GM23338 (cell line): ENCODE measurements around the gene CHST4. TPM values are rescaled to one million over a fixed set of nuclear protein-coding genes. Genes with fewer than 3 reads are reported as not detected.

Source experiments
- ATAC-seq: fragments of 200-7000 bp; cut with Tn5 transposase; 3 replicates; pipeline ENCODE4 v1.9.1; 2020
- DNase-seq: peaks from one replicate; pipeline ENCODE4 v3.0.0-alpha.2; 2015; ENCODE audit warnings: low spot score
- H2AFZ ChIP-seq: fragments of 200-600 bp; sonication (generic); 2 replicates; pipeline ENCODE4 v1.8.0; 2016; ENCODE audit warnings: antibody characterized with exemption, mild to moderate bottlenecking, moderate library complexity
- H3F3A ChIP-seq: fragments of 200-600 bp; sonication (generic); replicated peaks from 2 replicates; pipeline ENCODE4 v1.8.0; 2017; ENCODE audit warnings: antibody characterized with exemption, mixed run types, low read depth
- H3K27ac ChIP-seq: fragments of 200-600 bp; sonication (generic); 2 replicates; pipeline ENCODE4 v1.6.1; 2016; ENCODE audit warnings: low read depth
- H3K27me3 ChIP-seq: fragments of 200-600 bp; sonication (generic); 2 replicates; pipeline ENCODE4 v1.8.0; 2016; ENCODE audit warnings: mild to moderate bottlenecking, mixed run types, moderate library complexity; ENCODE audit not compliant: insufficient read depth
- H3K36me3 ChIP-seq: fragments of 200-600 bp; sonication (generic); 2 replicates; pipeline ENCODE4 v1.8.0; 2016; ENCODE audit warnings: mild to moderate bottlenecking; ENCODE audit not compliant: insufficient read depth
- H3K4me1 ChIP-seq: fragments of 200-600 bp; sonication (generic); 2 replicates; pipeline ENCODE4 v1.8.0; 2016; ENCODE audit warnings: mild to moderate bottlenecking, moderate library complexity; ENCODE audit not compliant: insufficient read depth
- H3K4me2 ChIP-seq: fragments of 200-600 bp; sonication (generic); 2 replicates; pipeline ENCODE4 v1.7.1; 2017; ENCODE audit warnings: mixed run types
- H3K4me3 ChIP-seq: fragments of 200-600 bp; sonication (generic); 2 replicates; pipeline ENCODE4 v1.6.1; 2016; ENCODE audit warnings: mixed run types
- H3K79me2 ChIP-seq: fragments of 200-600 bp; sonication (generic); replicated peaks from 2 replicates; pipeline ENCODE4 v1.8.0; 2017; ENCODE audit warnings: mild to moderate bottlenecking; ENCODE audit not compliant: insufficient read depth
- H3K9me2 ChIP-seq: fragments of 200-600 bp; sonication (generic); 2 replicates; pipeline ENCODE4 v1.8.0; 2017; ENCODE audit not compliant: insufficient read depth
- H4K20me1 ChIP-seq: fragments of 200-600 bp; sonication (generic); replicated peaks from 2 replicates; pipeline ENCODE4 v1.8.0; 2017; ENCODE audit warnings: mild to moderate bottlenecking; ENCODE audit not compliant: insufficient read depth
- H3K27ac Mint-ChIP-seq: 2 replicates; pipeline ENCODE4 v1.8.0; 2020; ENCODE audit warnings: inconsistent platforms, mild to moderate bottlenecking, moderate library complexity, mixed read lengths
- H3K27me3 Mint-ChIP-seq: 3 replicates; pipeline ENCODE4 v1.8.0; 2022; ENCODE audit warnings: low read depth, mild to moderate bottlenecking, moderate library complexity, mixed read lengths, inconsistent platforms; ENCODE audit not compliant: insufficient read depth, poor library complexity
- H3K36me3 Mint-ChIP-seq: 3 replicates; pipeline ENCODE4 v1.8.0; 2021; ENCODE audit warnings: low read depth, mild to moderate bottlenecking, inconsistent platforms, moderate library complexity, mixed read lengths
- H3K4me1 Mint-ChIP-seq: 3 replicates; pipeline ENCODE4 v1.8.0; 2020; ENCODE audit warnings: mild to moderate bottlenecking, inconsistent platforms, mixed read lengths
- H3K4me3 Mint-ChIP-seq: 3 replicates; pipeline ENCODE4 v1.8.0; 2021; ENCODE audit warnings: moderate library complexity, mild to moderate bottlenecking, inconsistent platforms, mixed read lengths
- H3K9me3 Mint-ChIP-seq: 3 replicates; pipeline ENCODE4 v1.8.0; 2020; ENCODE audit warnings: moderate library complexity, mild to moderate bottlenecking, inconsistent platforms, mixed read lengths
- CREB1 ChIP-seq: fragments of 250-450 bp; sonication (Bioruptor Pico); IDR thresholded peaks from 2 replicates; pipeline ENCODE4 v1.5.0; 2020; ENCODE audit warnings: low read depth, mild to moderate bottlenecking, moderate library complexity
- CTCF ChIP-seq, 2 experiments: fragments of 200-600 bp in 1 of 2; sonication (generic) in 1 of 2; conservative IDR thresholded peaks; 2 replicates each; pipeline versions ENCODE4 v1.5.1 to v1.6.1; 2016 to 2017; ENCODE audit warnings: antibody characterized with exemption in 2 of 2, low read depth in 2 of 2, mild to moderate bottlenecking in 2 of 2, moderate library complexity in 1 of 2
- ETS1 ChIP-seq: IDR thresholded peaks from 2 replicates; pipeline ENCODE4 v1.6.1; 2016; ENCODE audit warnings: antibody characterized with exemption
- EZH2 ChIP-seq: fragments of 200-600 bp; sonication (generic); IDR thresholded peaks from one replicate; pipeline ENCODE4 v1.8.0; 2017; ENCODE audit warnings: antibody characterized with exemption, mild to moderate bottlenecking, low read depth; ENCODE audit not compliant: unreplicated experiment
- EZH2phosphoT487 ChIP-seq: fragments of 200-600 bp; sonication (generic); IDR thresholded peaks from one replicate; pipeline ENCODE4 v1.8.1; 2018; ENCODE audit warnings: antibody characterized with exemption; ENCODE audit not compliant: unreplicated experiment
- JUNB ChIP-seq: IDR thresholded peaks from one replicate; pipeline ENCODE4 v1.6.1; 2016; ENCODE audit warnings: antibody characterized with exemption; ENCODE audit not compliant: unreplicated experiment
- NANOG ChIP-seq: IDR thresholded peaks from 2 replicates; pipeline ENCODE4 v1.6.1; 2016; ENCODE audit warnings: antibody characterized with exemption, borderline replicate concordance
- POLR2AphosphoS5 ChIP-seq: IDR thresholded peaks from 2 replicates; pipeline ENCODE4 v1.6.1; 2016; ENCODE audit warnings: antibody characterized with exemption, low read depth
- STAT1 ChIP-seq: IDR thresholded peaks from one replicate; pipeline ENCODE4 v1.6.1; 2016; ENCODE audit warnings: antibody characterized with exemption; ENCODE audit not compliant: unreplicated experiment
- ZNF114 ChIP-seq: fragments of 250-450 bp; sonication (Bioruptor Pico); IDR thresholded peaks from 2 replicates; pipeline ENCODE4 v1.5.0; 2020; ENCODE audit warnings: mild to moderate bottlenecking, moderate library complexity
- ZNF331 ChIP-seq: fragments of 250-450 bp; sonication (Bioruptor Pico); IDR thresholded peaks from 2 replicates; pipeline ENCODE4 v1.5.0; 2020; ENCODE audit warnings: low read depth, mild to moderate bottlenecking, moderate library complexity
- polyA plus RNA-seq: library from polyadenylated mRNA; unstranded; fragments of >200 nt; fragmentation: Nextera tagmentation; extraction: Ambion mirVana; gene quantifications from 2 replicates; pipeline ENCODE4 v1.2.1, GENCODE V29; 2016
- total RNA-seq: library from RNA; depleted of rRNA; stranded (reverse); fragments of >200 nt; shearing (Covaris generic); gene quantifications from 2 replicates; pipeline ENCODE4 v1.2.3, GENCODE V29; 2014
- TF ChIP-seq, protein P1 (sequence below): IDR thresholded peaks from one replicate; pipeline ENCODE4 v1.6.1; 2018; ENCODE audit warnings: antibody characterized with exemption; ENCODE audit not compliant: unreplicated experiment
- TF ChIP-seq, protein P2 (sequence below): fragments of 250-450 bp; sonication (Bioruptor Pico); IDR thresholded peaks from 2 replicates; pipeline ENCODE4 v1.5.0; 2020; ENCODE audit warnings: mild to moderate bottlenecking, moderate library complexity

The CHST4 gene
- total and polyA plus RNA-seq, 2 experiments from 2014 or later = 5.5 to 17.8 TPM

GRCh38 chr16:71491054-71491453 lies 35.2 kb upstream of the CHST4 start:
- H3K4me1 Mint-ChIP-seq = no peaks in the 10 kb centered on the region
- ATAC-seq = no peak
- TF ChIP-seq NANOG = no peak
- TF ChIP-seq, protein P1, sequence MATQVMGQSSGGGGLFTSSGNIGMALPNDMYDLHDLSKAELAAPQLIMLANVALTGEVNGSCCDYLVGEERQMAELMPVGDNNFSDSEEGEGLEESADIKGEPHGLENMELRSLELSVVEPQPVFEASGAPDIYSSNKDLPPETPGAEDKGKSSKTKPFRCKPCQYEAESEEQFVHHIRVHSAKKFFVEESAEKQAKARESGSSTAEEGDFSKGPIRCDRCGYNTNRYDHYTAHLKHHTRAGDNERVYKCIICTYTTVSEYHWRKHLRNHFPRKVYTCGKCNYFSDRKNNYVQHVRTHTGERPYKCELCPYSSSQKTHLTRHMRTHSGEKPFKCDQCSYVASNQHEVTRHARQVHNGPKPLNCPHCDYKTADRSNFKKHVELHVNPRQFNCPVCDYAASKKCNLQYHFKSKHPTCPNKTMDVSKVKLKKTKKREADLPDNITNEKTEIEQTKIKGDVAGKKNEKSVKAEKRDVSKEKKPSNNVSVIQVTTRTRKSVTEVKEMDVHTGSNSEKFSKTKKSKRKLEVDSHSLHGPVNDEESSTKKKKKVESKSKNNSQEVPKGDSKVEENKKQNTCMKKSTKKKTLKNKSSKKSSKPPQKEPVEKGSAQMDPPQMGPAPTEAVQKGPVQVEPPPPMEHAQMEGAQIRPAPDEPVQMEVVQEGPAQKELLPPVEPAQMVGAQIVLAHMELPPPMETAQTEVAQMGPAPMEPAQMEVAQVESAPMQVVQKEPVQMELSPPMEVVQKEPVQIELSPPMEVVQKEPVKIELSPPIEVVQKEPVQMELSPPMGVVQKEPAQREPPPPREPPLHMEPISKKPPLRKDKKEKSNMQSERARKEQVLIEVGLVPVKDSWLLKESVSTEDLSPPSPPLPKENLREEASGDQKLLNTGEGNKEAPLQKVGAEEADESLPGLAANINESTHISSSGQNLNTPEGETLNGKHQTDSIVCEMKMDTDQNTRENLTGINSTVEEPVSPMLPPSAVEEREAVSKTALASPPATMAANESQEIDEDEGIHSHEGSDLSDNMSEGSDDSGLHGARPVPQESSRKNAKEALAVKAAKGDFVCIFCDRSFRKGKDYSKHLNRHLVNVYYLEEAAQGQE = no peak
- TF ChIP-seq POLR2AphosphoS5 = no peak
- no peak for TF ChIP-seq CTCF (conservative IDR thresholded peaks at IDR 0.05; ENCODE audit: low read depth in 2 of 2)
- TF ChIP-seq ZNF331 (CRISPR knock-in tag) = no peak
- TF ChIP-seq EZH2 = no peak
- no peak for TF ChIP-seq JUNB
- TF ChIP-seq ZNF114 (CRISPR knock-in tag) = no peak
- no peak for TF ChIP-seq STAT1
- no peak for TF ChIP-seq EZH2phosphoT487
- TF ChIP-seq, protein P2, sequence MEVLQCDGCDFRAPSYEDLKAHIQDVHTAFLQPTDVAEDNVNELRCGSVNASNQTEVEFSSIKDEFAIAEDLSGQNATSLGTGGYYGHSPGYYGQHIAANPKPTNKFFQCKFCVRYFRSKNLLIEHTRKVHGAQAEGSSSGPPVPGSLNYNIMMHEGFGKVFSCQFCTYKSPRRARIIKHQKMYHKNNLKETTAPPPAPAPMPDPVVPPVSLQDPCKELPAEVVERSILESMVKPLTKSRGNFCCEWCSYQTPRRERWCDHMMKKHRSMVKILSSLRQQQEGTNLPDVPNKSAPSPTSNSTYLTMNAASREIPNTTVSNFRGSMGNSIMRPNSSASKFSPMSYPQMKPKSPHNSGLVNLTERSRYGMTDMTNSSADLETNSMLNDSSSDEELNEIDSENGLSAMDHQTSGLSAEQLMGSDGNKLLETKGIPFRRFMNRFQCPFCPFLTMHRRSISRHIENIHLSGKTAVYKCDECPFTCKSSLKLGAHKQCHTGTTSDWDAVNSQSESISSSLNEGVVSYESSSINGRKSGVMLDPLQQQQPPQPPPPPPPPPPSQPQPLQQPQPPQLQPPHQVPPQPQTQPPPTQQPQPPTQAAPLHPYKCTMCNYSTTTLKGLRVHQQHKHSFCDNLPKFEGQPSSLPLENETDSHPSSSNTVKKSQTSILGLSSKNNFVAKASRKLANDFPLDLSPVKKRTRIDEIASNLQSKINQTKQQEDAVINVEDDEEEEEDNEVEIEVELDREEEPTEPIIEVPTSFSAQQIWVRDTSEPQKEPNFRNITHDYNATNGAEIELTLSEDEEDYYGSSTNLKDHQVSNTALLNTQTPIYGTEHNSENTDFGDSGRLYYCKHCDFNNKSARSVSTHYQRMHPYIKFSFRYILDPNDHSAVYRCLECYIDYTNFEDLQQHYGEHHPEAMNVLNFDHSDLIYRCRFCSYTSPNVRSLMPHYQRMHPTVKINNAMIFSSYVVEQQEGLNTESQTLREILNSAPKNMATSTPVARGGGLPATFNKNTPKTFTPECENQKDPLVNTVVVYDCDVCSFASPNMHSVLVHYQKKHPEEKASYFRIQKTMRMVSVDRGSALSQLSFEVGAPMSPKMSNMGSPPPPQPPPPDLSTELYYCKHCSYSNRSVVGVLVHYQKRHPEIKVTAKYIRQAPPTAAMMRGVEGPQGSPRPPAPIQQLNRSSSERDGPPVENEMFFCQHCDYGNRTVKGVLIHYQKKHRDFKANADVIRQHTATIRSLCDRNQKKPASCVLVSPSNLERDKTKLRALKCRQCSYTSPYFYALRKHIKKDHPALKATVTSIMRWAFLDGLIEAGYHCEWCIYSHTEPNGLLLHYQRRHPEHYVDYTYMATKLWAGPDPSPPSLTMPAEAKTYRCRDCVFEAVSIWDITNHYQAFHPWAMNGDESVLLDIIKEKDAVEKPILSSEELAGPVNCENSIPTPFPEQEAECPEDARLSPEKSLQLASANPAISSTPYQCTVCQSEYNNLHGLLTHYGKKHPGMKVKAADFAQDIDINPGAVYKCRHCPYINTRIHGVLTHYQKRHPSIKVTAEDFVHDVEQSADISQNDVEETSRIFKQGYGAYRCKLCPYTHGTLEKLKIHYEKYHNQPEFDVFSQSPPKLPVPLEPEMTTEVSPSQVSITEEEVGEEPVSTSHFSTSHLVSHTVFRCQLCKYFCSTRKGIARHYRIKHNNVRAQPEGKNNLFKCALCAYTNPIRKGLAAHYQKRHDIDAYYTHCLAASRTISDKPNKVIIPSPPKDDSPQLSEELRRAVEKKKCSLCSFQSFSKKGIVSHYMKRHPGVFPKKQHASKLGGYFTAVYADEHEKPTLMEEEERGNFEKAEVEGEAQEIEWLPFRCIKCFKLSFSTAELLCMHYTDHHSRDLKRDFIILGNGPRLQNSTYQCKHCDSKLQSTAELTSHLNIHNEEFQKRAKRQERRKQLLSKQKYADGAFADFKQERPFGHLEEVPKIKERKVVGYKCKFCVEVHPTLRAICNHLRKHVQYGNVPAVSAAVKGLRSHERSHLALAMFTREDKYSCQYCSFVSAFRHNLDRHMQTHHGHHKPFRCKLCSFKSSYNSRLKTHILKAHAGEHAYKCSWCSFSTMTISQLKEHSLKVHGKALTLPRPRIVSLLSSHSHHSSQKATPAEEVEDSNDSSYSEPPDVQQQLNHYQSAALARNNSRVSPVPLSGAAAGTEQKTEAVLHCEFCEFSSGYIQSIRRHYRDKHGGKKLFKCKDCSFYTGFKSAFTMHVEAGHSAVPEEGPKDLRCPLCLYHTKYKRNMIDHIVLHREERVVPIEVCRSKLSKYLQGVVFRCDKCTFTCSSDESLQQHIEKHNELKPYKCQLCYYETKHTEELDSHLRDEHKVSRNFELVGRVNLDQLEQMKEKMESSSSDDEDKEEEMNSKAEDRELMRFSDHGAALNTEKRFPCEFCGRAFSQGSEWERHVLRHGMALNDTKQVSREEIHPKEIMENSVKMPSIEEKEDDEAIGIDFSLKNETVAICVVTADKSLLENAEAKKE (CRISPR knock-in tag) = no peak
- TF ChIP-seq CREB1 (CRISPR knock-in tag) = no peak
- no peak for TF ChIP-seq ETS1
- no peaks in the 10 kb centered on the region for H3K36me3 Mint-ChIP-seq
- no peaks in the 10 kb centered on the region for H3K9me2 ChIP-seq
- DNase-seq = no peak
- no peak overlapping the region for H3K4me3 Mint-ChIP-seq
- no peak overlapping the region for H3K4me2 ChIP-seq
- no peaks in the 10 kb centered on the region for H3K27me3 Mint-ChIP-seq
- H3K4me3 ChIP-seq = no peak overlapping the region
- H3K9me3 Mint-ChIP-seq = no peaks in the 10 kb centered on the region
- no peaks in the 10 kb centered on the region for H3K4me1 ChIP-seq
- no peak overlapping the region for H3K27ac ChIP-seq
- no peaks in the 10 kb centered on the region for H3K27me3 ChIP-seq
- no peaks in the 10 kb centered on the region for H4K20me1 ChIP-seq
- no peak overlapping the region for H2AFZ ChIP-seq
- H3K36me3 ChIP-seq = no peaks in the 10 kb centered on the region
- no peaks in the 10 kb centered on the region for H3F3A ChIP-seq
- H3K79me2 ChIP-seq = no peaks in the 10 kb centered on the region
- no peak overlapping the region for H3K27ac Mint-ChIP-seq
